BLaER1 treated with 17β-estradiol and CSF1 and Interleukin-3, amounts not matched to agents 10 nM and 100 nM (cell line): ENCODE results near the gene MGME1.

ENCODE experiments used
- H3K27ac ChIP-seq, 11 experiments: shearing (Covaris generic); formaldehyde crosslinking; 2 replicates each; pipeline ENCODE4 v1.8.1; 2022
- H3K27me3 ChIP-seq, 11 experiments: shearing (Covaris generic); formaldehyde crosslinking; 2 replicates each; pipeline ENCODE4 v1.8.1; 2022
- H3K36me3 ChIP-seq, 11 experiments: shearing (Covaris generic); formaldehyde crosslinking; 2 replicates each; pipeline ENCODE4 v1.8.1; 2022
- H3K4me1 ChIP-seq, 10 experiments: shearing (Covaris generic); formaldehyde crosslinking; 2 replicates each; pipeline ENCODE4 v1.8.1; 2022
- H3K4me2 ChIP-seq, 11 experiments: shearing (Covaris generic); formaldehyde crosslinking; 2 replicates each; pipeline ENCODE4 v1.8.1; 2022
- H3K4me3 ChIP-seq, 10 experiments: shearing (Covaris generic); formaldehyde crosslinking; 2 replicates each; pipeline ENCODE4 v1.8.1; 2022
- H3K9ac ChIP-seq, 11 experiments: shearing (Covaris generic); formaldehyde crosslinking; 2 replicates each; pipeline ENCODE4 v1.8.1; 2022
- H3K9me3 ChIP-seq, 11 experiments: shearing (Covaris generic); formaldehyde crosslinking; replicated peaks in 1 of 11; 2 replicates each; pipeline ENCODE4 v1.8.1; 2022
- H4K20me1 ChIP-seq, 11 experiments: shearing (Covaris generic); formaldehyde crosslinking; 2 replicates each; pipeline ENCODE4 v1.8.1; 2022
- Cebpa-rat ChIP-seq, 11 experiments: shearing (Covaris generic); IDR thresholded peaks; 2 replicates each; pipeline ENCODE4 v1.8.1; 2022

Gene MGME1

GRCh38 chr20:18030020-18030419, 61.2 kb downstream of the MGME1 start:
- no peak overlapping the region for H3K27ac ChIP-seq
- H3K4me1 ChIP-seq: peaks cover 0 to 28% (median 25%) of the 10 kb centered on the region in 10 experiments; a peak in 15 of 20 replicates
- TF ChIP-seq Cebpa-rat (IDR thresholded peaks at IDR 0.05): no peak
- H3K9me3 ChIP-seq: no peaks in the 10 kb centered on the region
- H3K4me2 ChIP-seq: peak overlapping the region in 8 of 11 experiments; percentile 27 to 80 (median 60); a peak in 15 of 22 replicates
- H3K4me3 ChIP-seq: no peak overlapping the region
- no peaks in the 10 kb centered on the region for H4K20me1 ChIP-seq
- no peaks in the 10 kb centered on the region for H3K36me3 ChIP-seq
- H3K27me3 ChIP-seq: no peaks in the 10 kb centered on the region
- no peak overlapping the region for H3K9ac ChIP-seq

GRCh38 chr20:18031050-18031449, 62.2 kb downstream of the MGME1 start:
- no peak for TF ChIP-seq Cebpa-rat (IDR thresholded peaks at IDR 0.05)

GRCh38 chr20:18031888-18032509, 63.2 kb downstream of the MGME1 start:
- H3K9ac ChIP-seq: no peak overlapping the region
- H3K9me3 ChIP-seq: no peaks in the 10 kb centered on the region
- no peak overlapping the region for H3K4me2 ChIP-seq
- no peaks in the 10 kb centered on the region for H4K20me1 ChIP-seq
- H3K4me3 ChIP-seq: no peak overlapping the region
- H3K27me3 ChIP-seq: no peaks in the 10 kb centered on the region
- H3K4me1 ChIP-seq: peaks cover 0 to 28% (median 25%) of the 10 kb centered on the region in 10 experiments; a peak in 15 of 20 replicates
- no peaks in the 10 kb centered on the region for H3K36me3 ChIP-seq
- TF ChIP-seq Cebpa-rat (IDR thresholded peaks at IDR 0.05): no peak
- no peak overlapping the region for H3K27ac ChIP-seq

More at GRCh38 chr20:18031050-18031449, 62.2 kb downstream of the MGME1 start:
- Histone ChIP-seq H4K20me1 (no peaks in the 10 kb centered on the region), H3K4me2 (peak overlapping the region in 6 of 11 experiments; percentile 45 to 80 (median 68); a peak in 7 of 22 replicates), H3K9me3 (no peaks in the 10 kb centered on the region), H3K4me3 (no peak overlapping the region), H3K27ac (no peak overlapping the region), H3K4me1 (peaks cover 0 to 28% (median 25%) of the 10 kb centered on the region in 10 experiments; a peak in 15 of 20 replicates), H3K9ac (no peak overlapping the region), H3K36me3 (no peaks in the 10 kb centered on the region), H3K27me3 (no peaks in the 10 kb centered on the region)

- no peaks in the 10 kb centered on the region for H3K27me3 ChIP-seq
- H3K4me1 ChIP-seq: peaks cover 0 to 28% (median 25%) of the 10 kb centered on the region in 10 experiments; a peak in 15 of 20 replicates
- no peaks in the 10 kb centered on the region for H3K9me3 ChIP-seq
- no peak for TF ChIP-seq Cebpa-rat (IDR thresholded peaks at IDR 0.05)
- H3K36me3 ChIP-seq: no peaks in the 10 kb centered on the region
- H3K9ac ChIP-seq: no peak overlapping the region
- no peak overlapping the region for H3K27ac ChIP-seq
- no peak overlapping the region for H3K4me2 ChIP-seq
- H4K20me1 ChIP-seq: no peaks in the 10 kb centered on the region
- no peak overlapping the region for H3K4me3 ChIP-seq
These were observed 64.4 kb downstream of the MGME1 start for GRCh38 chr20:18032977-18033892.

GRCh38 chr20:18034039-18034438, 65.2 kb downstream of the MGME1 start:
- Histone ChIP-seq H3K27ac (no peak overlapping the region), H3K9ac (no peak overlapping the region), H3K4me1 (peaks cover 0 to 20% (median 17%) of the 10 kb centered on the region in 10 experiments; a peak in 15 of 20 replicates), H4K20me1 (no peaks in the 10 kb centered on the region), H3K4me2 (no peak overlapping the region), H3K4me3 (no peak overlapping the region), H3K9me3 (no peaks in the 10 kb centered on the region), H3K36me3 (no peaks in the 10 kb centered on the region), H3K27me3 (no peaks in the 10 kb centered on the region)
- no peak for TF ChIP-seq Cebpa-rat (IDR thresholded peaks at IDR 0.05)

GRCh38 chr20:18039063-18039462, 70.2 kb downstream of the MGME1 start:
- Histone ChIP-seq H3K9ac (no peak overlapping the region), H3K9me3 (peaks cover 0 to 14% (median 9%) of the 10 kb centered on the region in 11 experiments; a peak in 16 of 22 replicates), H3K27ac (no peak overlapping the region), H3K36me3 (no peaks in the 10 kb centered on the region), H3K4me3 (no peak overlapping the region), H3K4me1 (peaks cover 0 to 9% (median 2%) of the 10 kb centered on the region in 10 experiments; a peak in 10 of 20 replicates), H3K4me2 (no peak overlapping the region), H4K20me1 (no peaks in the 10 kb centered on the region), H3K27me3 (no peaks in the 10 kb centered on the region)
- no peak for TF ChIP-seq Cebpa-rat (IDR thresholded peaks at IDR 0.05)
